GM10248 (cell line): ENCODE measurements around the gene CNP.

Source experiments
- CTCF ChIA-PET: fragments of 300-600 bp; sonication (Branson Sonifier 250); formaldehyde crosslinking; extraction: SDS; loops from one replicate; lab custom pipeline; 2021; ENCODE audit warnings: antibody characterized with exemption; lab: Yijun Ruan, JAX
- POLR2A ChIA-PET: fragments of 350-650 bp; sonication (Branson Sonifier 250); formaldehyde crosslinking; extraction: SDS; loops from one replicate; lab custom pipeline; 2020; ENCODE audit warnings: antibody characterized with exemption; lab: Yijun Ruan, JAX
- DNase-seq: peaks from one replicate; pipeline ENCODE4 v3.0.0; 2012; ENCODE audit errors: extremely low spot score
- CTCF ChIP-seq: IDR thresholded peaks from 2 replicates; pipeline ENCODE4 v1.5.1; 2012; ENCODE audit warnings: mild to moderate bottlenecking, low read depth; ENCODE audit errors: extremely low read depth, missing control alignments, control extremely low read depth

CNP gene

GRCh38 chr17:42023524-42024349, 57.1 kb downstream of the CNP start:
- ChIA-PET POLR2A (interaction anchor here (0.7 kb wide), 2 partner anchors 171 to 197 kb away, joined by 3 read pairs; no protein-coding TSS in a partner anchor), CTCF (interaction anchor here (0.8 to 10.4 kb wide), 18 partner anchors 14 to 113 kb away, joined by 3 to 123 read pairs (median 9); partner anchors contain the start of genes CNP, DHX58, KAT2A and ODAD4)
- no peak for DNase-seq
- TF ChIP-seq CTCF: no peak

DNA sequence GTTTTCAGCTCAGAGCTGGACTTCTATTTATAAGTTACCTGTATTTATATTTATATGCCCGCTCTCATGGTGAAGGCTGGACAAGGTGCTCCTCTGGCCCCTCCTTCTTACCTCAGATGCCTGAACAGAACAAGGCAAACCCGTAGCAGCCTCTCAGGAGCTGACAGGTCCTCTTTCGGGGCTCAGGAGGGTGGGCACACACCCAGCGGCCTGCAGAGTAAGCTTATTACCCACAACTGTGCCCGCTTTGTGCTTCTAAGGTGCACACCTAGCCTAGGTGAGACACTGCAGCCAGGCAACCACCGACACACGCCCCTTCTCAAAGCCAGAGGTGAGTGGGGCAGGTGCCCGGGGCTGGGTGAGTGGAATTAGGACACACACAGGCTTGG, 58.6 kb downstream of the CNP start:
- DNase-seq: no peak
- POLR2A ChIA-PET: interaction anchor here (0.6 to 1.1 kb wide), 3 partner anchors 8 to 89 kb away, joined by 3 to 6 read pairs (median 3); partner anchors contain the start of gene DNAJC7
- CTCF ChIA-PET: interaction anchor here (0.6 to 10.4 kb wide), 34 partner anchors 7 to 493 kb away, joined by 3 to 123 read pairs (median 6); partner anchors contain the start of genes CNP, DHX58, DNAJC7 and KAT2A
- no peak for TF ChIP-seq CTCF

GRCh38 chr17:42025936-42026335, 59.3 kb downstream of the CNP start:
- ChIA-PET POLR2A (interaction anchor here (0.6 to 1.1 kb wide), 3 partner anchors 9 to 88 kb away, joined by 3 to 6 read pairs (median 4); partner anchors contain the start of gene DNAJC7), CTCF (interaction anchor here (0.6 to 10.4 kb wide), 26 partner anchors 8 to 492 kb away, joined by 3 to 123 read pairs (median 8); partner anchors contain the start of genes CNP, DHX58, DNAJC7 and KAT2A)
- DNase-seq: no peak
- no peak for TF ChIP-seq CTCF

DNA sequence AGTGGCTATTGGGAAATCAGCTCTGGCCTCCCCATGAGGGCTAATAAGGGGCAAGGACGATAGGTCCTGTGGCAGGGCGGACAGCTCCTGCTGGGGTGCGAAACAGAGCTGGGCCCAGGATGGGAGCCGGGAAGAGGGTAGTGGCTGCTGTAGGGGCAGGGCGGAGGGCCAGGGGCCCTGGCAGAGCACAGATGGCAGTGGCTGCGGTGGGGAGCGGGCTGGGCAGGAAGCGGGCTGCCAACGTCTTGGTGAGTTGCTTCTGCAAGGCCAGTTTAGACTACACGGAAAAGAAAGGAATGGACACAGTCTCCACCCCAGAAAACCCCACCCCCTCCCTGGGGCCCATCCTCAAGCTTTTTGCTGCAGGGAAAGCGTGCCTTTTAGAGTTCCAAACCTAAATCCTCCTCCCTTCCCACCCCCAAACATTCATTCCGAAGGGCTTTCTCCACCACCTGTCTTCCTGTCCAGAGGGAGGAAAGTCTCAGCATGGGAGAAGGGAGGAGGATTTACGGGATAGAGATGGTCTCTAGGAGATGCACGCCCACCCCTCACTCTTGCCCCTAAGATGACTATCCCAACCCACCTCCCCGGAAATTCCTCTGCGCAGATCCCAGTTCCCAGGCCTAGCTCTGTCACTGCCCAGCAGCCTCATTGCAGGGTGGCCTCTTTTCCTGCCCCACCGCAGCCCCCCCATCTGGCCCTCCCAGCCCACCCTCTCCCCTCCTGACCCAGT, 60.4 kb downstream of the CNP start:
- DNase-seq: no peak

More for the DNA sequence above, 60.4 kb downstream of the CNP start:
- ChIA-PET CTCF (interaction anchor here (1.0 to 10.4 kb wide), 13 partner anchors 9 to 154 kb away, joined by 3 to 123 read pairs (median 14); partner anchors contain the start of genes CNP, DNAJC7, KAT2A and KCNH4), POLR2A (interaction anchor here (1.6 kb wide), 1 partner anchor 10 kb away, joined by 4 read pairs; no protein-coding TSS in a partner anchor)
- TF ChIP-seq CTCF: no peak
